ENCODE data around the gene ZNRF4.
"Not testable (repeated sequence)": the region's sequence is repeated elsewhere in the genome, so short reads cannot be mapped to it uniquely, and the experiment has no call there.

ZNRF4 gene, protein sequence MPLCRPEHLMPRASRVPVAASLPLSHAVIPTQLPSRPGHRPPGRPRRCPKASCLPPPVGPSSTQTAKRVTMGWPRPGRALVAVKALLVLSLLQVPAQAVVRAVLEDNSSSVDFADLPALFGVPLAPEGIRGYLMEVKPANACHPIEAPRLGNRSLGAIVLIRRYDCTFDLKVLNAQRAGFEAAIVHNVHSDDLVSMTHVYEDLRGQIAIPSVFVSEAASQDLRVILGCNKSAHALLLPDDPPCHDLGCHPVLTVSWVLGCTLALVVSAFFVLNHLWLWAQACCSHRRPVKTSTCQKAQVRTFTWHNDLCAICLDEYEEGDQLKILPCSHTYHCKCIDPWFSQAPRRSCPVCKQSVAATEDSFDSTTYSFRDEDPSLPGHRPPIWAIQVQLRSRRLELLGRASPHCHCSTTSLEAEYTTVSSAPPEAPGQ

DNA sequence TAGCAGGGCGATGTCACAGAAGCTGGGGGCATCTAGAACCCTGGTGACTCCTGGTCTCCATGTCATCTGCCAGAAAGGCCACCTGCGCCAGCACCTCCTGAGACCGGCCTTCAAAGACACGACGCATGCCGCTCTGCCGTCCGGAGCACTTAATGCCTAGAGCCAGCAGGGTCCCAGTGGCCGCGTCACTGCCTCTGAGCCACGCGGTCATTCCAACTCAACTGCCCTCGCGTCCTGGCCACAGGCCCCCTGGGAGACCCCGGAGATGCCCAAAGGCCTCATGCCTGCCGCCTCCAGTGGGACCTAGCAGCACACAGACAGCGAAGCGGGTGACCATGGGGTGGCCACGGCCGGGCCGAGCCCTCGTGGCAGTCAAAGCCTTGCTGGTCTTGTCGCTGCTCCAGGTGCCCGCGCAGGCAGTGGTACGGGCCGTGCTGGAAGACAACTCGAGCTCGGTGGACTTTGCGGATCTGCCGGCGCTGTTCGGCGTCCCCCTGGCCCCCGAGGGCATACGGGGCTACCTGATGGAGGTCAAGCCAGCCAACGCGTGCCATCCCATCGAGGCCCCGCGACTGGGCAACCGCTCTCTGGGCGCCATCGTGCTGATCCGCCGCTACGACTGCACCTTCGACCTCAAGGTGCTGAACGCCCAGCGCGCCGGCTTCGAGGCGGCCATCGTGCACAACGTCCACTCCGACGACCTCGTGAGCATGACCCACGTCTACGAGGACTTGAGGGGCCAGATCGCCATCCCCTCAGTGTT lies at the start of gene ZNRF4:
Gene ZNRF4 (plus strand): TSS at position 51 of the 763 bp plus-strand sequence. CDS start 75 bp downstream, at position 126.
- Histone ChIP-seq H3K27me3 (replicated peaks; ENCODE audit: control insufficient read depth, insufficient read depth, low read length) (peaks cover 31% of the 10 kb centered on the region), H3K9ac (ENCODE audit: low read length) (no peak within 1 kb of the TSS)
- DNase-seq (ENCODE audit: low read depth), result no peak

GRCh38 chr19:5406198-5406597 lies 49.0 kb upstream of the ZNRF4 start:
- H3K27me3 ChIP-seq (replicated peaks; ENCODE audit: control insufficient read depth, insufficient read depth, low read length), result peaks cover 13% of the 10 kb centered on the region
- not testable (repeated sequence) for H3K36me3 ChIP-seq (ENCODE audit: control insufficient read depth, insufficient read depth, low read length, severe bottlenecking); H3K9ac ChIP-seq (ENCODE audit: low read length); H3K4me1 ChIP-seq (ENCODE audit: control insufficient read depth, insufficient read depth, low read length); H3K9me3 ChIP-seq (ENCODE audit: control insufficient read depth, low read length); H3K4me3 ChIP-seq (ENCODE audit: low read length); DNase-seq (ENCODE audit: low read depth)

More for the DNA sequence above, at the start of gene ZNRF4:
- peaks cover 10% of the 10 kb centered on the region for H3K9me3 ChIP-seq (ENCODE audit: control insufficient read depth, low read length)
- no peaks in the 10 kb centered on the region for H3K4me1 ChIP-seq (ENCODE audit: control insufficient read depth, insufficient read depth, low read length)
- H3K36me3 ChIP-seq (ENCODE audit: control insufficient read depth, insufficient read depth, low read length, severe bottlenecking), result no peaks in the 10 kb centered on the region
- H3K4me3 ChIP-seq (ENCODE audit: low read length), result no peak within 1 kb of the TSS

GRCh38 chr19:5406816-5407215 lies 48.4 kb upstream of the ZNRF4 start:
- Histone ChIP-seq H3K4me1 (ENCODE audit: control insufficient read depth, insufficient read depth, low read length) (no peaks in the 10 kb centered on the region), H3K27me3 (replicated peaks; ENCODE audit: control insufficient read depth, insufficient read depth, low read length) (peaks cover 13% of the 10 kb centered on the region), H3K9ac (ENCODE audit: low read length) (no peak overlapping the region), H3K36me3 (ENCODE audit: control insufficient read depth, insufficient read depth, low read length, severe bottlenecking) (no peaks in the 10 kb centered on the region), H3K9me3 (ENCODE audit: control insufficient read depth, low read length) (peaks cover 10% of the 10 kb centered on the region), H3K4me3 (ENCODE audit: low read length) (no peak overlapping the region)
- DNase-seq (ENCODE audit: low read depth), result no peak

DNA sequence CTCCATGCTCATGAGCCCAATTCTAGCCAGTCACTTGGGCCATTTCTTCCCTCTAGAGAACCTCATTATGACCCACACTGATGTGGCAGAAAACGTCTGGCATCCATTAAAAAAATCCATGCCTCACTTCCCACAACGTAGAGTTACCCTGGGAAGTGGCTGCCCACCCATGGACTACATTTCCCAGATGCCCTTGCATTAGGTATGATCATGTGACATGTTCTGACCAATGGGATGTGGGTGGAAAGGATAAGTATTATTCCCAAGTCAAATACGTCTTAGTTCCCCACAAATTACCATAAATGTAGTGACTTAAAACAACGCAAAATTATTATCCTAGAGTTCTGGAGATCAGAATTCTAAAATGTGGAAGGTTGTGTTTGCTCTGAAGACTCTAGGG lies 47.9 kb upstream of the ZNRF4 start:
- peaks cover 10% of the 10 kb centered on the region for H3K9me3 ChIP-seq (ENCODE audit: control insufficient read depth, low read length)
- DNase-seq (ENCODE audit: low read depth), result no peak
- peaks cover 13% of the 10 kb centered on the region for H3K27me3 ChIP-seq (replicated peaks; ENCODE audit: control insufficient read depth, insufficient read depth, low read length)
- H3K9ac ChIP-seq (ENCODE audit: low read length), result no peak overlapping the region
- H3K4me1 ChIP-seq (ENCODE audit: control insufficient read depth, insufficient read depth, low read length), result no peaks in the 10 kb centered on the region
- H3K4me3 ChIP-seq (ENCODE audit: low read length), result no peak overlapping the region
- no peaks in the 10 kb centered on the region for H3K36me3 ChIP-seq (ENCODE audit: control insufficient read depth, insufficient read depth, low read length, severe bottlenecking)

DNA sequence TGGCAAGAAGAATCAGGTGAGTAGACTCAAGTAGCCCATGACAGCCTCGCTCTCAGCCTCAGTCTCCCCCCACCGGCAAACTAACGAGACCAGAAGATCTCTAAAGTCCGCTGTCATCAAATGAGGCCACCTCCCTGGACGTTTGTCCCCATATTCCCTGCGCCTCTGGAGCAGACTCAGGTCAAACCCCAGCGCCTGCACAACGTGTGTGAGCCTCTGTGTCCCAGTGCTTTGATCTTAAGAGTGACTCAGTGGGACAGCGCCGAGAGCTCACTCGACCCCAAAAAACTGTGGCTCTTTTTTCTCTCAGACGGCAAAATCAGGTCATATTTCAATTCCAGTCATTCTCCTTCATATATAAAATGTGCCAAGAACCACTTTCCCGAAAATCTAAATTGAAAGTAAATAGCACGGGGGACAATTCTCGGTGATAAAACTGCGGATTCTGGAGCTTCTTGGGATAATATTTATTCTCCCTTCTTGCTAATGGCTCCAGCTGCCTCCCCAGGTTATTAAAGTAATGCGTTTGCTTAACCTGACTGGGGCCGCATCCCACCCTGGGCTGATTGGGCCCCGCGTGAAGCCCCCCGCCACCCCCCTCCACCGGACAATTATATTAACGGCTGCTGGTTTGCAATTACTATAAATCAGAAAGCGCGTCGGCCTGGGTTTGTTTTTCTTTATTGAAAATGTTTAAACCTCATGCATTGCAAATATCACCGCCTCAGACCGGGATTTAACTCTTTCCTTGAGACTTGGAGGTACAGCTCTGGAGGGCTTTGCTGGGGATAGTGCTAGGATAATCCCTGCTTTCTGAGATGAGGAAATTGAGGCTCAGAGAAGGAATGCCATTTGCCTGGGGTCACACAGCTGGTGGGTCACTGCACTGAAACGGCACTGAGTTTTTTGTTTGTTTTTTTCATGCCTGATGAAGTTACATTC lies 37.5 kb upstream of the ZNRF4 start:
- no peaks in the 10 kb centered on the region for H3K4me1 ChIP-seq (ENCODE audit: control insufficient read depth, insufficient read depth, low read length)
- no peaks in the 10 kb centered on the region for H3K9me3 ChIP-seq (ENCODE audit: control insufficient read depth, low read length)
- DNase-seq (ENCODE audit: low read depth), result no peak
- H3K36me3 ChIP-seq (ENCODE audit: control insufficient read depth, insufficient read depth, low read length, severe bottlenecking), result no peaks in the 10 kb centered on the region
- no peak overlapping the region for H3K9ac ChIP-seq (ENCODE audit: low read length)
- no peak overlapping the region for H3K4me3 ChIP-seq (ENCODE audit: low read length)
- peaks cover 50% of the 10 kb centered on the region for H3K27me3 ChIP-seq (replicated peaks; ENCODE audit: control insufficient read depth, insufficient read depth, low read length)

- peaks cover 5% of the 10 kb centered on the region for H3K9me3 ChIP-seq (ENCODE audit: control insufficient read depth, low read length)
- H3K27me3 ChIP-seq (replicated peaks; ENCODE audit: control insufficient read depth, insufficient read depth, low read length), result peaks cover 57% of the 10 kb centered on the region
Measured at GRCh38 chr19:5418677-5419076, 36.5 kb upstream of the ZNRF4 start.

GRCh38 chr19:5420953-5421352 lies 34.3 kb upstream of the ZNRF4 start:
- H3K9me3 ChIP-seq (ENCODE audit: control insufficient read depth, low read length), result peaks cover 9% of the 10 kb centered on the region
- no peak overlapping the region for H3K4me3 ChIP-seq (ENCODE audit: low read length)
- DNase-seq (ENCODE audit: low read depth), result no peak
- H3K36me3 ChIP-seq (ENCODE audit: control insufficient read depth, insufficient read depth, low read length, severe bottlenecking), result no peaks in the 10 kb centered on the region
- H3K27me3 ChIP-seq (replicated peaks; ENCODE audit: control insufficient read depth, insufficient read depth, low read length), result peaks cover 66% of the 10 kb centered on the region
- H3K4me1 ChIP-seq (ENCODE audit: control insufficient read depth, insufficient read depth, low read length), result no peaks in the 10 kb centered on the region
- no peak overlapping the region for H3K9ac ChIP-seq (ENCODE audit: low read length)

More at GRCh38 chr19:5418677-5419076, 36.5 kb upstream of the ZNRF4 start:
- H3K36me3 ChIP-seq (ENCODE audit: control insufficient read depth, insufficient read depth, low read length, severe bottlenecking), result no peaks in the 10 kb centered on the region
- H3K4me3 ChIP-seq (ENCODE audit: low read length), result no peak overlapping the region
- DNase-seq (ENCODE audit: low read depth), result no peak
- H3K9ac ChIP-seq (ENCODE audit: low read length), result no peak overlapping the region
- H3K4me1 ChIP-seq (ENCODE audit: control insufficient read depth, insufficient read depth, low read length), result no peaks in the 10 kb centered on the region

GRCh38 chr19:5423567-5424125 lies 31.6 kb upstream of the ZNRF4 start:
- Histone ChIP-seq H3K27me3 (replicated peaks; ENCODE audit: control insufficient read depth, insufficient read depth, low read length) (peaks cover 63% of the 10 kb centered on the region), H3K9ac (ENCODE audit: low read length) (no peak overlapping the region), H3K4me1 (ENCODE audit: control insufficient read depth, insufficient read depth, low read length) (no peaks in the 10 kb centered on the region), H3K36me3 (ENCODE audit: control insufficient read depth, insufficient read depth, low read length, severe bottlenecking) (no peaks in the 10 kb centered on the region), H3K9me3 (ENCODE audit: control insufficient read depth, low read length) (peaks cover 9% of the 10 kb centered on the region), H3K4me3 (ENCODE audit: low read length) (no peak overlapping the region)
- DNase-seq (ENCODE audit: low read depth), result no peak

DNA sequence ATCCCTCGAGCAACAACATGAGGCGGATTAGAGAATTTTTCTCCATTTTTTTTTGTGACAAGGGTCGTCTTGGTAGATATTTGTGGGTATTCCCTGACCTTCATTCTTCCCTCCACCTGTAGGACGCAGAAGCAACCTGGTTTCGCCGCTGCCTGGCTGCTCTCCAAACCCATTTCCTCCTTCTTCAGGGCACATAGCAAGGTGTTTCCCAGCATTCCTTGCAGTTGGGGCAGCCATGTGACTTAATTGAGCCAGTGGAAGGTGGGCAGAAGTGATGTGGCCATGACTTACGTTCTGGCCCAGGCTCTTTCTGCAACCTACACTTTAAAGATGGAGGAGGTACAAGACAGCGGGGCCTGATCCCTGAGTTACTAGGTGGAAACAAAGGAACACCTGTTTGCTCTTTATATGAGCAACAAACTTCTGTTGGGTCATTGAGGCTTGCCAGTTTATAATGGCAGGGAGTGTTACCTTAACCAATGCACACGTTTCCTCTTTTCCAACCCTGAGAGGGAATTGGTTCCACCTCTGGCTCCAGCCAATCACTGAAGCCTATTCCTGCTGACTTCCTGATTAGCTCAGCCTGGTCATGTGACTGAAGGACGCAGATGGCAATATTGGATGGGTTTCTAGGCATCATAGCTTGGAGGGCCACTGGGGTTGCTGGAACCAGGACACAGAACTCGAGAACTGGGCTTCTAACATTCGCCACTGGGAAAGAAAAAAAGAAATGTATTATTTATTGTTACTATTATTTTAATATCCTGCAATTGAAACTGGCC lies 30.8 kb upstream of the ZNRF4 start:
- Histone ChIP-seq H3K27me3 (replicated peaks; ENCODE audit: control insufficient read depth, insufficient read depth, low read length) (peaks cover 58% of the 10 kb centered on the region), H3K9me3 (ENCODE audit: control insufficient read depth, low read length) (peaks cover 9% of the 10 kb centered on the region), H3K36me3 (ENCODE audit: control insufficient read depth, insufficient read depth, low read length, severe bottlenecking) (no peaks in the 10 kb centered on the region), H3K4me3 (ENCODE audit: low read length) (no peak overlapping the region), H3K9ac (ENCODE audit: low read length) (no peak overlapping the region), H3K4me1 (ENCODE audit: control insufficient read depth, insufficient read depth, low read length) (no peaks in the 10 kb centered on the region)
- no peak for DNase-seq (ENCODE audit: low read depth)

GRCh38 chr19:5425260-5425659 lies 30.0 kb upstream of the ZNRF4 start:
- H3K27me3 ChIP-seq (replicated peaks; ENCODE audit: control insufficient read depth, insufficient read depth, low read length), result peaks cover 51% of the 10 kb centered on the region
- no peak for DNase-seq (ENCODE audit: low read depth)
- no peak overlapping the region for H3K9ac ChIP-seq (ENCODE audit: low read length)
- peaks cover 9% of the 10 kb centered on the region for H3K9me3 ChIP-seq (ENCODE audit: control insufficient read depth, low read length)
- H3K36me3 ChIP-seq (ENCODE audit: control insufficient read depth, insufficient read depth, low read length, severe bottlenecking), result no peaks in the 10 kb centered on the region
- H3K4me3 ChIP-seq (ENCODE audit: low read length), result no peak overlapping the region
- no peaks in the 10 kb centered on the region for H3K4me1 ChIP-seq (ENCODE audit: control insufficient read depth, insufficient read depth, low read length)

Measured in adipocyte (in vitro differentiated cells).